GM10847 (cell line): ENCODE data around the gene SMAD3.

ENCODE experiments used
- POLR2A ChIP-seq: IDR thresholded peaks from 2 replicates; pipeline ENCODE4 v1.6.1; 2011; ENCODE audit not compliant: insufficient read length; ENCODE audit errors: extremely low read depth

The SMAD3 gene

DNA sequence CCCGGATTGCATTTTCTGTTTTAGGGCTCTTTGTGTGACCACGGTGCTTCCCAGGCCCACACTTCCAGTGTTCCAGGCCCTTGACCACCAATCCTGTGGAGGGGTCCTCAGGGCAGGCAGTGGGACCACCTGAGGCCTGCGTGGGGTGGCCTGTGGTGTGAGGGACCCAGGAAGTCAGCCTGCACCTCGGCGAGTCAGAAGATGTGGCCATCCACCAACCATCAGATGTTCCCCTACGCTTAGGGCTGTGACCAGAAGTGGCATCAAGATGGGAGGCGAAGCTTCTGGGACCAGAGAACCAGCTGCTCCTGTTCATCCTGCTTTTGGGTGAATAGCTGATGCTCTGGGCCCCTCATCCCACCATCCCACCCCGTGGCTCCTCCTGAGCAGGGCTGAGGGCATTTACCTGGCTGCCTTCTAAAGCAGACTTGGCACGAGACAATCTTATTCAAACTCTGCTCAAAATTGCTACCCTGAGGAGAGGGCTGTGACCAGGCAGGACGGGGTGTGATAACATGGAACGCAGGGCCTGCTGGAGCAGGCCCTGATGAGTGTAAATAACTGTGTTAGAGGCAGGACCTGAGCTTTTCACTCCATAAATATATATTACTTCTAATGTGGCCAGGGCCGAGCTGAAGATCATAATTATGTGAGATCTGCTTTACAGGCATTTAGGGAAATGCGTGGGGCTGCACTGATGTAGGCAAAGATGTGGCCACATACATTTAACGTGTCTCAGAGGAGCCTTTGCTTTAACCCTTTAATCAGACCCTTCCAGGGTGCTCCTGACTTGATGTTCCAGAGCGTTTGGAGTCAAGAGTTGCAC is 28.8 kb downstream of the SMAD3 start:
- no peak for TF ChIP-seq POLR2A

DNA sequence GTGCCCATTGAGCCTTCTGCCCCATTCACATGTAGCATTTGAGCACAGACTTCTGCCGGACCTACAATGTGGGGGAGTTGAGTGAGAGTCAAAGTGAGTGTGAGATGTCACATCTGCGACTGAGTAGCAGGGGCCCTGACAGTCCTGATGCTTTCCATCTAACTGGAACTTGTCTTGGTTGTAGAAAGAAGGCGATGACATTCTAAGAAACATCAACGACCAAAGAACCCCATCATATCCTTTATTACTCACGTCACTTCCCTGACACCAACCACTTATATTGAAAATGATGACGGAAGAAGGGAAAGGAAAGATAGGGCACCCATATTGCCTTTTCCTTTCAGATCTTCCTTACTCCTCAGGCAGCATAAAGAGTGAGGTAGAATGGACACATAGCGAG is 30.5 kb downstream of the SMAD3 start:
- no peak for TF ChIP-seq POLR2A

- no peak for TF ChIP-seq POLR2A
These were observed 31.3 kb downstream of the SMAD3 start for GRCh38 chr15:67096546-67097294.

- TF ChIP-seq POLR2A: no peak
These were observed 32.0 kb downstream of the SMAD3 start for GRCh38 chr15:67097424-67097823.

- TF ChIP-seq POLR2A: no peak
These were observed 32.7 kb downstream of the SMAD3 start for GRCh38 chr15:67097930-67098740.

DNA sequence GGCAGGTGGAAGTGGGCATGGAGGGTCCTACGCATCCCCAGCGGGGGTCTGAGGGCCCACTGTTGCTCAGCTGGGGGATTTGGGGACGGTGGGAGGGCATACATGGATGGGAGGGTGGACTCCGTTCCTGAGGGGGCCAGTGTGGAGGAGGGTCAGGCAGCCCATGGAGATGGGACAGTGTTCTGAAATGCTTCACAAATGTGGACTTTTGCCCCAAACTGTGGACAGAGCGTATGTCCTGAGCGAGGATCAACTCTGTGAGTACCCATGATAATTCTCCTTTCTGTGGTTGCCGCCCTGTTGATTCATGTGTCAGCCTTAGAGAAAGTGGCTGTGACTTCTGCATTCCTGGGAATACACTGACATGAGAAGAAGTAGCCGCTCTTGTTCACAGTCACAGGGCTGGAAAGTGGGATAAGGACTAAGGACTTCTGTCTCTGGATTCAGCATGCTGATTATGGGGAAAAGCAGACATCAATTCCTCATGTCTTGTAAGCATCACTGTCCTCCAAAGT is 33.4 kb downstream of the SMAD3 start:
- TF ChIP-seq POLR2A: no peak

GRCh38 chr15:67100124-67100791 is 34.9 kb downstream of the SMAD3 start:
- no peak for TF ChIP-seq POLR2A

DNA sequence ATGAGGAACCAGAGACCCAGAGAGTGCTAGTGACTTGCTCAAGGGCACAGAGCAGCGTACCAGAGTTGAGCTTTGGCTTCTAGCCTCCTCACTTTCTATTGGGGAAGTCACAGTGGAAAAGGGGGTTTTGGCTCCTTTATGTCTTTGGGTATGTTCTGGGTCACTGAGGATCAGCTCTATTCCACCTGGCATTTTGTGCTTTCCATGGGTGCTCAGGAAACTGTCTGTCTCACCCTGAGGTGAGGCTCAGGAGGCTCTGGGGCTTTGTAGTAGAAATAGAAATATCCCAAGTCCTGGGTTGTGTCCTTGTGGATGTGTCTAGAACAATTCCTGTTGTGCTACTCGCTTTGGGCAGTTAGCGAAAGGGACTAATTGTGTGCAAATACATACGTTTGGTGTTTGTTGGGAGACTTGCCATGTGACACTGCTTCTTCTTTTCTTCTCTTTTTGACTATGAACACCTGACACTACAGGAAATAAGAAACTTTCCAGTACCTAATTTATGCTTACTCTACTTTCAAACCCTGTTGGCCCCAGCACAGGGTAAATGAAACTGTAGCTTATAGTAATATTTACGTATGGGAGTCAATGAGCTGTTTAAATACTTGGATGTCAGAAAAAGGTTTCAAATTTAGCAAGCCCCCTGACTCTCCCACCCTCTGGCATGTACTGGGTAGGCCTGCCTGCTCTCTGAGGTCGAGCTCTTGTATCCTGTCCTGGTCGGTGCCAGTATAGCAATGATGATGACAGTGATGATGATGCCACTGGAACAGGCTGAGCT is 35.6 kb downstream of the SMAD3 start:
- no peak for TF ChIP-seq POLR2A

- TF ChIP-seq POLR2A: no peak
These were observed 36.7 kb downstream of the SMAD3 start for GRCh38 chr15:67101911-67102598.

DNA sequence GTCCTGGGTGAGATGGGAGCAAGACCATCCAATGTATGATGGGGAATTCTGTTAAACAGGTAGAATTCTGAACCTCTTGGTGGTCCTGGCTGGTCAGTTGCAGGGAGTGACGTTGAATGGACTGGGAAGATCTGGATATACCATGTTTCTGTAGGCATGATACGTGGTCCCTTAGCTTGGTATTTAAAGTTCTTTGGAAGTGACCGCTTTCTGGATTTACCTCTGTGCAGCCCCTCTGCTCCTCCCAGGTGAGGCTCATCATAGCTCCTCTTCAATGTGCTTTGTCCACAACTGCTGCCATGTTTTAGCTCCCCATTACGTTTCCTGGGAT is 37.2 kb downstream of the SMAD3 start:
- TF ChIP-seq POLR2A: no peak

DNA sequence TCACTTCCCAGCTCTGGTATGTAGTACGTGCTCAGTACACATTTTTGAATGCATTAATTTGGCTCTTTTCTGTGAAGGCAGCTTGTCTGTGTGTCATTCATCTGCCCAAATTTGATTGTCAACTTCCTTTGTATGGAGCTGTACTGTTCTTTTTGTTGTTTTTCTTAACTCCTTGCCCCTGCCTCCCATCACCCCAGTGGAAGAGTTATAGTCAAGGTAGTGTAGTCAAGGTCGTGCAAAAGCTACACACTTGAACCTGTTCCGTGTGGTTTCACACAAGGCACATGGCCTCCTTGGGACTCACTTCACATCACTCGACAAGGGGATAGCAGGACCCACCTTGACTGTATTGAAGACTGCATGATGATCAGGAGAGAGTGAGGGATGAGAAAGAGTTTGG is 37.6 kb downstream of the SMAD3 start:
- TF ChIP-seq POLR2A: no peak

DNA sequence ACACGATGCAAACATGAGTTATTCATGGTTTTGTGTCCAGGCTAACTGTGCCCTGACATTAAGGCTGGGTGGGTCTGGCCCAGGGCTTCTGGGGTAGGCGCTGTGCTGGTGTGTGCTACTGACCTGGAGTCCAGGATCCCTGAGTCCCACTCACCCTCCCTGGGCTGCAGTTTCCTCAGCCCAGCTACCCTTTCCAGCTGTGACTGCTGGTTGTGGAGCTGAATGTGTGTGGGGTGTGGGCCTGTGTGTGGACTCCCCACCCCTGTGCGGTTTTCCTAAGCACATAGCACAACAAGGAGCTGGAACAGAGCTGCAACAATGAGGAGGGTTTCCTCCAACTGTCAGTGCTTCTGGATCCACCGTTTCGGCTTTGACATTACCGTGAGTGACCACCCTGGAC is 38.0 kb downstream of the SMAD3 start:
- TF ChIP-seq POLR2A: no peak

DNA sequence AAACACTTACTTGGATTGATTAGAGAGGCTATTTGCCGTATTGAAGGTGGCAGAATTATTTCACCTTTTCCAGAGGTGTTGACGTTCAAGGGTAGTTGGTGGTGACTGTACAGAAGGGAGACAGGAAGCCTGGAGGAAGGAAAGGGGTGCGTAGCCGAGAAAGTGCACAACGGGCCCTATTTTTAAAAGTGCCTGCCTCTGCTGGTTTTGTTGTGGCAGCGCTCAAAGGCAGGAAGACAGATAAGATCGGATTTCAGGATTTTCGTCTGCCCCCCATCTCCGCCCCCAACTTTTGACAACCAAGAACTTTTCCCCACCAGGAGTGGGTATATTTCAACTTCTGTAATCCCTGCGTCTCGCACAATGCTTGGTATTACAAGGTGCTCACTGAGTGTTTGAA is 38.5 kb downstream of the SMAD3 start:
- TF ChIP-seq POLR2A: no peak

DNA sequence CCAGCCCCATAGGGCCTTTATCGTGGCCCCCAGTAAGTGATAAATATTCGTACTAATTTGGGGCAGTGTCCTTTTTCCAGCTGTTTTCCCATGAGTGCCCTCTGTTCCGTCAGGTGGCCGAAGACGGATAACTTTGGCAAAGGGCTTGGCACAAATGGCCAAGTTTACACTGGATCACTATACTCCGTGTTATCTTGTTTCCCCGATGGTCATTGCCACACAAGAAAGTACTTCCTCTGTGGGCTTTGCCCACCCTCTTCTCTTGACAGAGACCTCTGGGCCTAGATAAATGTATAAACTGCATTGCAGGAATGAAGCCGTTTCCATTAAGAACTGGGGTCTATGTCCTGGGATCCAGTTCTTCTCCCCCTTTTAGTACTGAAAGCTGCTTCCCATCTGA is 39.1 kb downstream of the SMAD3 start:
- no peak for TF ChIP-seq POLR2A
